Ovary (tissue), 9 donors: Measurements from ENCODE around the gene TIMP4. TPM values are rescaled to one million over a fixed set of nuclear protein-coding genes. Genes with fewer than 3 reads are reported as not detected.

Experiments
- DNase-seq, 5 donors: peaks; one replicate each; pipeline ENCODE4 v3.0.0-alpha.2; 2019 to 2020
- H3K27ac ChIP-seq, 2 donors: fragments of 200-600 bp; one replicate each; pipeline versions ENCODE4 v1.5.1 to v1.8.0; 2019 to 2022
- H3K27me3 ChIP-seq: fragments of 200-600 bp; one replicate; pipeline ENCODE4 v1.8.0; 2022
- H3K36me3 ChIP-seq: fragments of 200-600 bp; sonication (generic); one replicate; pipeline ENCODE4 v1.5.1; 2019
- H3K4me1 ChIP-seq: one replicate; pipeline ENCODE4 v1.8.1; 2013; ENCODE audit warnings: mild to moderate bottlenecking, moderate library complexity; ENCODE audit not compliant: insufficient read depth
- H3K4me3 ChIP-seq: fragments of 200-600 bp; sonication (generic); one replicate; pipeline ENCODE4 v1.5.1; 2017
- H3K9me3 ChIP-seq, 2 donors: fragments of 200-600 bp in 1 of 2; sonication (generic) in 1 of 2; one replicate each; pipeline versions ENCODE4 v1.5.1 to v1.8.1; 2013 to 2019; ENCODE audit warnings: mild to moderate bottlenecking in 1 of 2, moderate library complexity in 1 of 2
- EP300 ChIP-seq: sonication (generic); formaldehyde crosslinking; IDR thresholded peaks from one replicate; pipeline ENCODE4 v1.6.1; 2017; ENCODE audit warnings: antibody characterized with exemption
- POLR2A ChIP-seq: fragments of 450-650 bp; IDR thresholded peaks from one replicate; pipeline ENCODE4 v1.6.1; 2017; ENCODE audit warnings: antibody characterized with exemption, mild to moderate bottlenecking, moderate library complexity
- WGBS, 3 donors: extraction: QIAGEN DNeasy Blood & Tissue Kit in 1 of 3; methylation state at CpG; one replicate each; pipeline versions ENCODE4 v1.1.5 to v1.1.7; 2013 to 2017; 5-methylcytosine and 5-hydroxymethylcytosine counted together
- intact Hi-C, 4 donors: fragments of 100-400 bp; cut with DNase I; formaldehyde crosslinking; loops; one replicate each; pipeline versions ENCODE4 v1.11.0 to v1.15.1; 2022 to 2023
- polyA plus RNA-seq, 2 donors: library from polyadenylated mRNA; stranded (reverse); fragments of 200-250 nt in 1 of 2; fragments of 350-450 nt in 1 of 2; fragmentation: Illumina TruSeq in 1 of 2; extraction: RNeasy Lipid Tissue Mini Kit (QIAGEN cat#74804) in 1 of 2; gene quantifications; one replicate each; pipeline ENCODE4 v1.2.3, GENCODE V29; 2013 to 2014
- total RNA-seq, 7 donors: library from RNA; depleted of rRNA in 2 of 7; stranded (reverse); fragments of >200 nt in 2 of 7; fragmentation: NEBNext Ultra II Directional in 3 of 7; extraction: Animal tissue kit (Norgen Biotek cat#: 25700) in 3 of 7; gene quantifications; one replicate each; pipeline versions ENCODE4 v1.1.0 to v1.2.4, GENCODE V29; 2016 to 2023
- TF ChIP-seq, protein P1 (sequence below), 3 donors: fragments of 450-650 bp in 2 of 3; fragments of 200-600 bp in 1 of 3; IDR thresholded peaks; one replicate each; pipeline versions ENCODE4 v1.5.1 to v1.8.0; 2016 to 2022; ENCODE audit warnings: antibody characterized with exemption in 3 of 3, mild to moderate bottlenecking in 1 of 3
- donor health status: DM: no; HTN: no; CAD: no; lungs with moderate emphysema.
- donor health status: DM: no; HTN: no; CAD: no.
- donor health status: Bipolar disorder and iron deficiency.
- donor health status: DM: yes; HTN: yes; CAD: no.
- donor health status: DM: no; HTN: no; CAD: no.
- donor health status: DM: yes; HTN: yes; CAD: no.

Gene TIMP4
- total and polyA plus RNA-seq, 9 donors = 1.1 to 11.8 (median 4.3) TPM

GRCh38 chr3:12190832-12191231 is 32.1 kb upstream of the TIMP4 start:
- H3K9me3 ChIP-seq = no peaks in the 10 kb centered on the region

GRCh38 chr3:12190221-12190807 is 31.6 kb upstream of the TIMP4 start:
- no peak for TF ChIP-seq EP300
- TF ChIP-seq, protein P1, sequence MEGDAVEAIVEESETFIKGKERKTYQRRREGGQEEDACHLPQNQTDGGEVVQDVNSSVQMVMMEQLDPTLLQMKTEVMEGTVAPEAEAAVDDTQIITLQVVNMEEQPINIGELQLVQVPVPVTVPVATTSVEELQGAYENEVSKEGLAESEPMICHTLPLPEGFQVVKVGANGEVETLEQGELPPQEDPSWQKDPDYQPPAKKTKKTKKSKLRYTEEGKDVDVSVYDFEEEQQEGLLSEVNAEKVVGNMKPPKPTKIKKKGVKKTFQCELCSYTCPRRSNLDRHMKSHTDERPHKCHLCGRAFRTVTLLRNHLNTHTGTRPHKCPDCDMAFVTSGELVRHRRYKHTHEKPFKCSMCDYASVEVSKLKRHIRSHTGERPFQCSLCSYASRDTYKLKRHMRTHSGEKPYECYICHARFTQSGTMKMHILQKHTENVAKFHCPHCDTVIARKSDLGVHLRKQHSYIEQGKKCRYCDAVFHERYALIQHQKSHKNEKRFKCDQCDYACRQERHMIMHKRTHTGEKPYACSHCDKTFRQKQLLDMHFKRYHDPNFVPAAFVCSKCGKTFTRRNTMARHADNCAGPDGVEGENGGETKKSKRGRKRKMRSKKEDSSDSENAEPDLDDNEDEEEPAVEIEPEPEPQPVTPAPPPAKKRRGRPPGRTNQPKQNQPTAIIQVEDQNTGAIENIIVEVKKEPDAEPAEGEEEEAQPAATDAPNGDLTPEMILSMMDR (IDR thresholded peaks at IDR 0.05) = no peak
- TF ChIP-seq POLR2A = no peak
- Histone ChIP-seq H3K27ac (no peak overlapping the region), H3K36me3 (no peaks in the 10 kb centered on the region), H3K4me1 (peaks cover 13% of the 10 kb centered on the region), H3K9me3 (no peaks in the 10 kb centered on the region), H3K4me3 (no peak overlapping the region), H3K27me3 (no peaks in the 10 kb centered on the region)
- DNase-seq = no peak
- intact Hi-C loops = no loop called here
- WGBS, 3 donors = 90 to 94% (median 93%) methylated on average over 9 of the region's 9 CpGs

More at GRCh38 chr3:12190832-12191231, 32.1 kb upstream of the TIMP4 start:
- no peaks in the 10 kb centered on the region for H3K27me3 ChIP-seq
- no peak for DNase-seq
- TF ChIP-seq EP300 = no peak
- TF ChIP-seq, protein P1 (IDR thresholded peaks at IDR 0.05) = no peak
- peaks cover 13% of the 10 kb centered on the region for H3K4me1 ChIP-seq
- WGBS, 3 donors = 89 to 94% (median 94%) methylated on average over 6 of the region's 6 CpGs
- no peak overlapping the region for H3K27ac ChIP-seq
- intact Hi-C loops = no loop called here
- no peak overlapping the region for H3K4me3 ChIP-seq
- H3K36me3 ChIP-seq = no peaks in the 10 kb centered on the region

DNA sequence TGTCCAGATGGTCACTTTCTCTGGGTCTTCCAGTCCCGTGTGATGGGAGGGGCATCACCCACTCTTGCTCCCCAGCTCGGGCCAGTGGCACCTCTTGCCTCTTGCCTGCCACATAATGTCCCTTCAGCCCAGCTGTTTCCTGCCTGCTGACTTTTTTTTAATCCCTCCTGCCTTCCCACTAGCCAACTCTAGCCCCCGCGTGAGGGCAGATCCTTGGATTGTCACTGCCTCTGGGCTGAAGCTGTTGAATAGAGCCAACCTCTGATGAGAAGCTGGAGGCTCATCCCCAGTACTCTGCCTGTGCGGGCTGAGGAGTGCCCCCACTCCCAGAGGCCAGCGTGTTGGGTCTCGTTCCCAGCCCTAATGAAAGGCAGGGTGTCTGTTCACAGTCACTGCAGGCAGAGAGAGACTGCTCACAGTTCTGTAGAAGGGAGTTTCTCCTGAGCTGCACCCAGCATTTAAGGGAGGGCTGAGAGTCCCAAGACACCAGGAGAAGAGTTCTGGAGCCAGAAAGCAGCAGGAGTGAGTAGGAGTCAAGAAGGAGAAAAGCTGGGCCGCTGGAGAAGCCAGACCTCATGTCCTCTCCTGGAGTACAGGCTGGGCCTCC is 30.1 kb upstream of the TIMP4 start:
- WGBS, 3 donors = 67 to 76% (median 71%) methylated on average over 8 of the region's 8 CpGs
- Histone ChIP-seq H3K9me3 (no peaks in the 10 kb centered on the region), H3K27me3 (no peaks in the 10 kb centered on the region), H3K4me3 (no peak overlapping the region), H3K4me1 (peaks cover 15% of the 10 kb centered on the region), H3K27ac (peak overlapping the region in 1 of 2 donors; percentile 36), H3K36me3 (no peaks in the 10 kb centered on the region)
- DNase-seq = no peak
- intact Hi-C loops = loop anchor here in 2 of 4 donors (5.0 to 10.0 kb wide), 2 partner anchors 44 to 96 kb away; partner anchors contain the start of gene PPARG (in 1 of the 2)
- no peak for TF ChIP-seq EP300

DNA sequence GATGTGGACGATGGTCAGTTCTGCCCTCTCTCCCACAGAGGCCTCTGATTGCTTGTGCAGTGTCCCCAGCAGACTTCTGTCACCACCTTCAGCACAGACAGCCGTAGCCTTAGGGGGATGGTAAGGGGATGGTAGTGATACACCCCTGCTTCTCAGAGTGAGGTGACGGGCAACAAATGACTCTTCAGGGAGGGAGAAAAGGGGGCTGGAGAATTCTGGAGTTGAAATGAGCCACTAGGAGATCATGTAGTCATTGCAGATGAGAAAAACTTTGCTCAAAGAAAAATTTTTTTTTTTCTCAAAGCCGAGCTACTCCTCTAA is 29.6 kb upstream of the TIMP4 start:
- no peak for DNase-seq
- intact Hi-C loops = loop anchor here in 2 of 4 donors (5.0 to 10.0 kb wide), 2 partner anchors 44 to 97 kb away; partner anchors contain the start of gene PPARG (in 1 of the 2)
- Histone ChIP-seq H3K36me3 (no peaks in the 10 kb centered on the region), H3K27ac (peak overlapping the region in 1 of 2 donors; percentile 36), H3K9me3 (no peaks in the 10 kb centered on the region), H3K4me3 (no peak overlapping the region), H3K27me3 (no peaks in the 10 kb centered on the region), H3K4me1 (peaks cover 15% of the 10 kb centered on the region)
- 68 to 78% (median 75%) methylated on average over 4 of the region's 4 CpGs for WGBS, 3 donors
- TF ChIP-seq, protein P1 (IDR thresholded peaks at IDR 0.05) = no peak
- no peak for TF ChIP-seq POLR2A
